GM23338 (cell line): ENCODE results near the gene MT1E.

Experiments used
- CTCF ChIP-seq, 2 experiments: fragments of 200-600 bp in 1 of 2; sonication (generic) in 1 of 2; conservative IDR thresholded peaks; 2 replicates each; pipeline versions ENCODE4 v1.5.1 to v1.6.1; 2016 to 2017; ENCODE audit warnings: antibody characterized with exemption in 2 of 2, low read depth in 2 of 2, mild to moderate bottlenecking in 2 of 2, moderate library complexity in 1 of 2
- EZH2 ChIP-seq: fragments of 200-600 bp; sonication (generic); IDR thresholded peaks from one replicate; pipeline ENCODE4 v1.8.0; 2017; ENCODE audit warnings: antibody characterized with exemption, mild to moderate bottlenecking, low read depth; ENCODE audit not compliant: unreplicated experiment
- POLR2AphosphoS5 ChIP-seq: IDR thresholded peaks from 2 replicates; pipeline ENCODE4 v1.6.1; 2016; ENCODE audit warnings: antibody characterized with exemption, low read depth
- STAT1 ChIP-seq: IDR thresholded peaks from one replicate; pipeline ENCODE4 v1.6.1; 2016; ENCODE audit warnings: antibody characterized with exemption; ENCODE audit not compliant: unreplicated experiment
- ZNF331 ChIP-seq: fragments of 250-450 bp; sonication (Bioruptor Pico); IDR thresholded peaks from 2 replicates; pipeline ENCODE4 v1.5.0; 2020; ENCODE audit warnings: low read depth, mild to moderate bottlenecking, moderate library complexity

- TF ChIP-seq CTCF (conservative IDR thresholded peaks at IDR 0.05; ENCODE audit: low read depth in 2 of 2) (no peak), POLR2AphosphoS5 (no peak), ZNF331 (CRISPR knock-in tag) (no peak), STAT1 (no peak), EZH2 (no peak)
Observed at GRCh38 chr16:56594292-56594619, 31.3 kb upstream of the MT1E start.
